GM19468 (cell line): Measurements from ENCODE around the gene SLC25A40.
"Not testable (repeated sequence)": the region's sequence is repeated elsewhere in the genome, so short reads cannot be mapped to it uniquely, and the experiment has no call there.

Source experiments
- ATAC-seq: cut with Tn5 transposase; IDR thresholded peaks from one replicate; pipeline ENCODE4 v1.9.1; 2021; ENCODE audit warnings: mild to moderate bottlenecking, moderate library complexity, moderate number of reproducible peaks; ENCODE audit not compliant: unreplicated experiment; ENCODE audit errors: extremely low read depth

The SLC25A40 gene

DNA sequence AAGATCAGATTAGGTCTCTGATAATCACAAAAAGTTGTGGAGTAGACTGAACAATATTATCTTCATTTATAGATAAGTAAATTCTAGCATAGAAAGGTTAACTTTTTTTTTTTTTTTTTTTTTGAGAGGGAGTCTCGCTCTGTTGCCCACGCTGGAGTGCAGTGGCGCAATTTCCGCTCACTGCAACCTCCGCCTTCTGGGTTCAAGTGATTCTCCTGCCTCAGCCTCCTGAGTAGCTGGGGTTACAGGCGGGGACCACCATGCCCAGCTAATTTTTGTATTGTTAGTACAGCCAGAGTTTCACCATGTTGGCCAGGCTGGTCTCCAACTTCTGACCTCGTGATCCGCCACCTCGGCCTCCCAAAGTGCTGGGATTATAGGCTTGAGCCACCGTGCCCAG, 2.8 kb downstream of the SLC25A40 start:
- not testable (repeated sequence) for ATAC-seq

DNA sequence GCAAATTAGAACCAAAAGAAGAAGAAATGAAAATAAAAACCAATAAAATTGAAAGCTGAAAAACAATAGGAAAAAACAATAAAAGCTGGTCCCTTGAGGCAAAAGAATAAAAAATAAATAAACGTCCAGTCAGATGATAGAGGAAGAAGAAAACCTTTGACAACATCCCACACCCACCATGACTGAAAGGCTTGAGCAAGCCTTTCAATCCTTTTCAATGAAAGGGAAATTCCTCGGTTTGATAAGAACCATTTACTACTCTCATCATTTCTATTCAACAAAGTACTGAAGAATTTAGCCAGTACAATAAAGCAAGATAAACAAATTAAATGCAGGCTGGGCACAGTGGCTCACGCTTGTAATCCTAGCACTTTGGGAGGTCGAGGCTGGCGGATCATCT, 3.8 kb downstream of the SLC25A40 start:
- no peak for ATAC-seq

DNA sequence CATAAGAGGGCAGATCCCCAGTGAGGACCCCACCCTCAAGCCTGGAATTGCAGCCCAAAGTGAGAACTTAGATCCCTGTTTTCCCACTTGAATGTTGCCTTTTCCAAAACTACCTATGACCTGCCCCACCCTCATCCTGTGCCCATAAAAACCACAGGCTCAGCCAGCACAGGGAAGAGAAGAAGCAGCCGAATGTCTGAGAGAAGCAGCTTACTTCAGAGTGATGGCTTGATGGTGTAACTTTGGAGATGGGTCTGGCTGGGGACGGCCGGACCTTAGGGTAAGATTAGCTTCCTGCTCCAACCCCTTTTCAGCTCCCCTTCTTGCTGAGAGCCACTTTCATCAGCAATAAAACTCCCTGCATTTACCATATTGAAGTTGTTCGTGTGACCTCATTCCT, 5.7 kb downstream of the SLC25A40 start:
- ATAC-seq = no peak

DNA sequence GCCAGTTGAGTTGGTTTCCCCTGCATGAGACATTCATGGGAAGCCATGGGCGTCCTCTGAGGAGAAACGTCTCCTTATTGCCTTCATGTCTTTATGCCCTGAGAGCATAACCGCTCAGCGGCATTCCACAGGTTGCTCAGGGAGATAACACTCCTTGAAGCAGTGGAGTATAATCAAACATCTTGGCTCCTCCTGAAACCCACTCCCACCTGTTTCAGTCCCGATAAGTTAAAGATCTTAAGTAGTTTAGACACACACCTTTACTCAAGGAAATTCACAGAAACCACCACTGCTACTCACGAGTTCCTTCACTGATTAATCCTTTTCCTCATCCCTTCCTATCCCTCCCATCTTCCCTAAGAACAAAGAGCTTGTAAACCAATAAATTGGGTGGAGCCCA, 9.6 kb downstream of the SLC25A40 start:
- ATAC-seq = not testable (repeated sequence)

DNA sequence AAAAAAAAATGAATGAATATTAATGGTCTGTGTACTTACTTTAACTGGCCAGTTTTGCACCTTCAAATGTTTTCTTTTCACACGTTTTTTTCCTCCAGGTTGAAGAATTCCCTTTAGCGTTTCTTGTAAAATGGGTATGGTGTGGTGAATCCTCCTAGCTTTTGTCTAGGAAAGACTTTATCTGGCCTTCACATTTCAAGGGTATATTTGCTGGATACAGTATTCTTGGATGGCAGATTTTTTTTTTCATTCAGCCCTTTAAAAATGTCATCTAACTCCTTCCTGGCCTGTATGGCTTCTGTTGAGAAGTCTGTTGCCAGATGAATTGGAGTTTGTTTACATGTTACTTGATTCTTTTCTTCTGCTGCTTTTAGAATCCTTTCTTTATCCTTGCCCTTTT, 10.1 kb downstream of the SLC25A40 start:
- no peak for ATAC-seq

DNA sequence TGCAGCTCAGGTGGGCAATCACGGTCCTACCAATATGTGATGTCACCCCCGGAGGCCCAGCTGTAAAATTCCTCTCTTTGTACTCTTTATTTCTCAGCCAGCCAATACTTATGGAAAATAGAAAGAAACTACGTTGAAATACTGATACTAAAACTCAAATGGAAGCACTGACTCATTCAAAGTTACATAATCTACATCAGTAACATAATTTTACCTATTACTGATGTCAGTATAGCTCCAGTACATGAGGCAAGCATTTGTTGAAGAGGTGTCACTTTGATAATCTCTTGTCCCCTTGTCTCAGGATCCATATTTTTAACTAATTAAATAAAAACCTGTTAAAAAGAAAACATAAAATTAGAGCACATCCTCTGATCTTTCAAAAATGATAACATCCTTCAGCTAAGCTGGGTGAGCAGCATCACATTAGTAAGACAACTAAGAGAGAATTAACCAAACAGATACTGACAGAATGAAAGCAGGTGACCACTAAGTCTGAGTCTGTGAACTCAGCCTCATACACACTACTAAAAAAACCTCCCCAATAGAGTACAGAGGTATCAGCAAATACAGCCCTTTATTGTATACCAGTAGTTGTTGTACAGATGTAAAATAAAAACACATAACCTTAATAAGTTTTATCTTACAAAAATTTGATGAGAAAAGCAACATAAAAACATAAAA, 17.6 kb downstream of the SLC25A40 start:
- ATAC-seq = no peak

DNA sequence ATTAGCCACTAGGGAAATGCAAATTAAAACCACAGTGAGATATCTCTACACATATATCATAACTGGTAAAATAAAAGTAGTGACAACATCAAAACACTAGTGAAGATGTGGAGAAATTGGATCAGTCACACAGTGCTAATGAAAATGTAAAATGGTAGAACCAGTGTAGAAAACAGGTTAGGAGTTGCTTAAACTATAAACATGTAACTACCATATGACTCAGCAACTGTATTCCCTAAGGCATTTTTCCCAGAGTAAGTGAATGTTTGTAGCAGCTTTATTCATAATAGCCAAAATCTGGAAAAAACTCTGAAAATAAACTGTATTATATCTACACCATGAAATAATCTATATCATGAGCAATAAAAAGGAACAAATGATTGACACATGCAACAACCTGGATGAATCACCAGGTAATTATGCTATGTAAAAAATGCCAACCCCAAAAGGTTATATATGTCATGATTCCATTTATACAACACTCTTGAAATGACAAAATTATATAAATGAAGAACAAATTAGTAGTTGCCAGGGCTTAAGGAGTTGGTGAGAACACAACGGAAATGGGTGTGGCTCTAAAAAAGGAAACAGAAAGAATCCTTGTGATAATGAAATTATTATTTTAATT, 22.8 kb downstream of the SLC25A40 start:
- no peak for ATAC-seq

DNA sequence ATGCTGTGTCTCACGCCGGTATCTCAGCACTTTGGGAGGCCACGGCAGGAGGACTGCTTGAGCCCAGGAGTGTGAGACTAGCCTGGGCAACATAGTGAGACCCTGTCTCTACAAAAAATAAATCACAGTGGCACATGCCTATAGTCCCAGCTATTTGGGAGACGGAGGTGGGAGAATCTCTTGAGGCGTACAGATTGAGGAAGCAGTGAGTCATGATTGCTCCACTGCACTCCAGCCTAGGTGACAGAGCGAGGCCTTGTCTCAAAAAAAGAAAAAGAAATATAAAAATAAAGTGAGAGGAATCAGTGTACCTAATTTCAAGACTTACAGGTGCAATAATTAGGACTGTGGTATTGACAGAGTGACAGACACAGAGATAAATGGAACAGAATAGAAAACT, 23.9 kb downstream of the SLC25A40 start:
- ATAC-seq = no peak

DNA sequence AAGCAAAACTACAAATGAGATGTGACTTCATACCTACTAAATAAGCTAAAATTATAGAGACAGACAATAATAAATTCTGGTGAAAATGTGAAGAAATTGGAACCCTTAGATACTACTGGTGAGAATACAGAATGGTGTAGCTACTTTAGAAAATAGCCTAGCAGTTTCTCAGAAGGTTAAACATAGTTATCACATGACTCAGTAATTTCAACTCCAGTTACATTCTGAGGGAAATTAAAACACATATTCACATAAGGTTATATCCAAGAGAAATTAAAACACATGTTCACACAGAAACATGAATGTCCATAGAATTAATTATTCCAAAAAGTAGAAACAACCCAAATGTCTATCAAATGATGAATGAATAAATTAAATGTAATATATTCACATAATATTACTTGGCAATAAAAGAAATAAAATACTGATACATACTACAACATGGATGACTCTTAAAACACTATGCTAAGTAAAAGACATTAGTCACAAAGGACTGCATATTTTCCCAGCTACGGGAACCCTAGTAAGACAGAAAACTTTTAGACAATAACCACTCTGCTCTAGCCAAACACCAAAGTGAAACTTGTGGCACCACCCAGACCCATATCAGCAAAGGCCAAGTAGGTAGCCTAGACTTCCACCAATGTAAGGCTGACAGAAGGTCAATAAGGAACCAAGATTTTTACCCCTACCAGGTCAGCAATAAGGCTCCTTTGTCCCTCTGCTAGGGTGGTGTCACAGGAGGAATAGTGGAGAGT, 25.1 kb downstream of the SLC25A40 start:
- no peak for ATAC-seq

DNA sequence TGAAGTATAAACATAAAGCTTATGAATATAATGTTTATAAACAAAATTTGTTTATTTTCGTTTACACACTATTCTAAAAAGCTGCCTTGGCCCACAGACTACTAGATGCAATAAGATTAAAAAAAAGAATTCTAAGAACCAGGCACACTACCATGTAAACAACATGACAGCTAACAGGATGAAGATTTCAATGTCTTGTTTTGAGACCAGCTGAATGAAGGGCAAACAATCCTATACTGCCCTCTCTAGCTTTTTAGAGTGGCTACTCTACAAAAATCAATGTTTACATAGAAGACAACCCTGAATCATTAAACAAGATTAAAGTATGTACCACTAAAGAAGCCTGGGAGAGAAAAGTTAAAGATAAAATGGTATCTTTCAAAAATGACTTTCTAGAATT, 38.6 kb downstream of the SLC25A40 start:
- no peak for ATAC-seq

DNA sequence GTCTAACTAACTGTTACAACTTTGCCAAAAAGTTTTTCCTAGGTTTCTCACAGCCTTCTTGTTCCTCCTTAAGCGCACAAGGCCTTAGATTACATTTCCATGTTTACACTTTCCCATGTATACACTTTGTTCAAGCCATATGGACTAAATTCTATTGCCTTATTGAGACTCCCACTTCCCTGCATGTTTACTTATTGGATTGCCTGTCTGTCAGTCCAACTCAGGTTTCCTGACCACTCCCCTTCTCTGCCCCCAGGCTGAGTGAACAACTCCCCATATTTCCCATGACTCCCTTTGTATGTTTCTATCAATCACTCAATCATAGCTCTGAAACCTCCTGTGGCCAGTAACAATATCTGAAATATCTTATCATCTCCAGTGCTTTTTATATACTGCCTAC, 43.0 kb downstream of the SLC25A40 start:
- no peak for ATAC-seq

DNA sequence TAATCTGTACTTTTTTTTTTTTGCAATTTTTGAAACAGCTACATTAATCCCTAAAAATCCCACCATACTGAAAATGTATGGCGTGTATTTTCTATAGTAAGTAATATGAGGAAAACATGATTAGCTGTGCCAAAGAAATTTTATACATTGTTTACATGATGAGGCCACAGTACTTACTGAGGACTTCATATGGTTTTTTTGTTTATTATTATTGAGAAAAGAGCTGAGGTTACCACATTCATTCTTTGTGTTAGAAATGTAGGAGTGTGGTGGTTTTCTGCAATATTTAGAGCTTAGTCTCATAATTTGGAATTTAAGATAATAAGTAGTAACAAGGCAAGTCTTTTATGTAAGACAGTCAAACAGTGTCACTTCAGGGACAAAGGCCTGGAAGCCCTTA, 45.1 kb downstream of the SLC25A40 start:
- no peak for ATAC-seq

DNA sequence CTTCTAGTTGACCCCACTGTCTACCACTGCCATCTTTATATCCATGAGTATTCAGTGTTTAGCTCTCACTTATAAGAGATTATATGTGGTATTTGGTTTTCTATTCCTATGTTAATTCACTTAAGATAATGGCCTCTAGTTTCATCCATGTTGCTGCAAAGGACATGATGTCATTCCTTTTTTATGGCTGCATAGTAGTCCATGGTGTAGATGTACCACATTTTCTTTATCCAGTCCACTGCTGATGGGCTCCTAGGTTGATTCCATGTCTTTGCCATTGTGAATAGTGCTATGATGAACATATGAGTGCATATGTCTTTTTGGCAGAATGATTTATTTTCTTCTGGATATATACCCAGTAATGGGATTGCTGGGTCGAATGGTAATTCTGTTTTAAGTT, 47.8 kb downstream of the SLC25A40 start:
- ATAC-seq = not testable (repeated sequence)

DNA sequence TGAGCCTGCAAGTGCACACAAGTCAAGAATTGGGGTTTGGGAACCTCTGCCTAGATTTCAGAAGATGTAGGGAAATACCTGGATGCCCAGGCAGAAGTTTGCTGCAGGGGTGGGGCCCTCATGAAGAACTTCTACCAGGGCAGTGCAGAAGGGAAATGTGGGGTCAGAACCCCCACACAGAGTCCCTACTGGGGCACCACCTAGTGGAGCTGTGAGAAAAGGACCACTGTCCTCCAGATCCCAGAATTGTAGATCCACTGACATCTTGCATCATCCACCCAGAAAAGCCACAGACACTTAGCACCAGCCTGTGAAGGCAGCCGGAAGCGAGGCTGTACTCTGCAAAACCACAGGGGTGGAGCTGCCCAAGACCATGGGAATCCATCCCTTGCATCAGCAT, 50.8 kb downstream of the SLC25A40 start:
- not testable (repeated sequence) for ATAC-seq

DNA sequence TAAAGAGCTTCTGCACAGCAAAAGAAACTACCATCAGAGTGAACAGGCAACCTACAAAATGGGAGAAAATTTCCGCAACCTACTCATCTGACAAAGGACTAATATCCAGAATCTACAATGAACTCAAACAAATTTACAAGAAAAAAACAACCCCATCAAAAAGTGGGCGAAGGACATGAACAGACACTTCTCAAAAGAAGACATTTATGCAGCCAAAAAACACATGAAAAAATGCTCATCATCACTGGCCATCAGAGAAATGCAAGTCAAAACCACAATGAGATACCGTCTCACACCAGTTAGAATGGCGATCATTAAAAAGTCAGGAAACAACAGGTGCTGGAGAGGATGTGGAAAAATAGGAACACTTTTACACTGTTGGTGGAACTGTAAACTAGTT, 54.1 kb downstream of the SLC25A40 start:
- not testable (repeated sequence) for ATAC-seq

DNA sequence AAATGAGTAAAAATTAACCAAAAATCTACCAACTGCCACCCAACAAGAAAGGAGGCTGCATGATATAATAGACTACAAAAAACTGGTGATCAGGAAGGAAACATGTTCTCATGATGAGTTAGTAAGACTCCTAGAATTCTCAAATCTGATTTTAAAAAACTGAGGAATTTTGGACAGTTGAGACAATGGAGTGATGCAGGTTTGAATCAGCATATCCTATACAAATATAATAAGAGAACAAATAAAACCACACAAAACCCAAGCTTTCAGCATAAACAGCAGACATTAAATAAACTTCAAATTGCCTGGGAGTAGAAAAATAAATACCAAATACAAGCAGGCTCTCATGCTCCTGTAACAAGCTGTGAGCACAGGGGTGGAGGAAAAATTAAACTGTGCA, 57.8 kb downstream of the SLC25A40 start:
- no peak for ATAC-seq

DNA sequence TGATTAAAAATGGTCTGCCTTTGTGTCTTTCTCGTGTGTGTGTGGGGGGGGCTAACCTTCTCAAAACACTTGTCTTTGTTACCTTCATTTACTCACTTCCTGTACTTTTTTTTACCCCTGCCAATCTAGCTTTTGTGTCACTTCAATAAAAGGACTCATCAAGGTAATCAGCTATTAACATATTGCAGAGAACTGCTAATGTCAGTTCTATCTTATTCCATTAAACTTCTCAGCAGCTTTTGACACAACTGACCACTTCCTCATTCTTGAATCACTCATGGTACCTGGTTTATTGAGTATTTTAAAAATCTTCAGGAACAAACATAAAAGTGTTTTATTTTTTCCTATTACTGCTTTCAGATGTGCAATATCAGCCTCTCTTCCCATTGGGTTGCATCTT, 59.8 kb downstream of the SLC25A40 start:
- no peak for ATAC-seq

DNA sequence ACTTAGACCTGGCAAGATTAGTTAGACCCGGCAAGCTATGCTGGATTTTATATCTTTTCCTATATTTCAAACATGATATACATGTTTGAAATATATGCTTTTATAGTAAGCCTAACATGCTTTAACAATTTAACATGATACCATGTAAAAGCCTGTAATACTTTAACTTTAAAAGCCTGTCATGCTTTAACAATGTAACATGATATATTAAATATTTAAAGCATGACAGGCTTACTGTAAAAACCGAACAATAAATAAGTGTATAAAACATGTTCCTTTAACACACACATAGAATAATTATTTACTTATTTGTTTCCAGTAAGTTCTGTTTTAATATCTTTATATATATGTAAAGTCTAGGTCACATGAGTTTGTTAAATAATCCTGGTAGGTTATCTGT, 65.4 kb downstream of the SLC25A40 start:
- no peak for ATAC-seq

DNA sequence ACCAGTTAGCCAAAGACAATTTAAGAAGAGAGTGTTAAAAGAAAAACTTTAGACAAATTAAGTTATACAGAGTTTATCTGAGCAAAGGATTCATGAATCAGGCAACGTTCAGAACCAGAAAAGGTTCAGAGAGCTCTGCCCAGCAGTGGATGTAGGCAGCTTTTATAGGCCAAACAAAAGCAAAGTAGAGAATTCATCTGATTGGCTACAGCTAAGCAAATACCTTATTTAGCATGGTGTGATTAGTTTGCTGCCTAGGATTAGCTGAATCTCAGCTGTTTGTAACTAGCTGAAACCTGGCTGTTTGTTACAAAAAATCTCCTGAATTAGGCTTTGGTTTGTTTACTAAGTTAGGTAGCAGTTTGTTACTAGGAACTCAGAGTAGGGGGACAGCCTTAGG, 66.0 kb downstream of the SLC25A40 start:
- no peak for ATAC-seq

DNA sequence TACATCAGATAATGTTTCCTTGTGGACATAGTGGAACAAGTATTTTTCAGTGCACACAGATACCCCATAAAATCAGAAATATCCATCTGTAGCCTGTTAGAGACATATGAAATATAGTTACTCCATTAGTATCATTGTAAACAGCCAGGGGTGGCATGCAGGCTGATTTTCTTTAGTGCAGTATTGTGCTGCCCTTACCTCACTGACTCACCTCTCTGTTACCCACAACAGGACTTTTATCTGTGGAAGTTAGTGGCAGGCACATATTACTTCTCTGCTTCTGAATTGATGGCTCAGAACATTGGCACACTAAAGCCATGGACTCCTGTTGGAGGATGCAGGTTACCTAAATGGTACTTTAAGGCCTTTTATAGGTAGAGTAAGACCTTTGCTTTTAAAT, 70.0 kb downstream of the SLC25A40 start:
- ATAC-seq = no peak

DNA sequence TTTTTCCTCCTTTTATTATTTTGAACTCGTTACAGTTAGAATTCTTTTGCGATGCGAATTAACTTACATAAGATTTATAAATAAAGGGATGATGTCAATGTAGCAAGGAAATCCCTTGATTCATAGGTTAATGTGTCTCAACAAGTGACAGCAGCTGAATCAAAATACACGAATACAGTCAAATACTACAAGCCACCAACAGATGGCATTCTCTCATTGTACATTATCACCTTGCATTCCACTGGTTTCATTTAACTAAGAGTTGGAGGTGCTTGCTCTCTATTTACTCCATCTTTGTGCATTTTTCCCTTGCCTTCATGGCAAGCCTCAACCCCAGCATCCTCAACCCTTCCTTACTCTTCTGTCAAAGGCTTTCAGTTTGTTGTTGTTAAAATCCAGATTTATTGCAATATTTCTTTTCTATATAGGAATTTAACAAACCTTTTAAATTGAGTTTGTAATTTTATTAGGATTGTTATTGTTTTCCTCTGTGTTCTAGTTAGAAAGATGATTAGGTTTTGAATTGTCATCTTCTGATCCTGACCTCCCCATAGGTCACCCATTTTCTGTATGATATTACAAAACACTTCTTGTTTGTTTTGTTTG, 78.3 kb downstream of the SLC25A40 start:
- peak; percentile 75 for ATAC-seq
